ENCODE results near the gene VASP.

VASP gene

DNA sequence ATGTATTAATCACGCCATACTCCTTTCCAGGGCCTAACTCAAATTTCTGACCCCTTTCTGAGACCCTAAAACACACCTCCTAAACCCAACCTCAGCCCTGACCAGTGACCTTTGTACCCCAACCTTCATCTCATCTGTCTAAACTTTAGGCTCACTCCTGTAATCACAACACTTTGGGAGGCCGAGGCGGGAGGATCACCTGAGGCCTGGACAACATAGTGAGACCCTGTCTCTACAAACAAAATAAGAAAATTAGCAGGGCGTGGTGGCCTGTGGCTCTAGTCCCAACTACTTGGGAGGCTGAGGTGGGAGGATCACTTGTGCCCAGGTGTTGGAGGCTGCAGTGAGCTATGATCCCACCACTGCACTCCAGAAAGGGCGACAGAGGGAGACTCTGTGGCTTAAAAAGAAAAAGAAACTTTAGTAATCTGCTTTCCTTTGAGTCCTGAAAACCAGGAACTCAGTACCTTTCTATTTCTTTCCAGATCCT is 15.1 kb upstream of the VASP start (continued):
- TF ChIP-seq PATZ1 (CRISPR knock-in tag; IDR thresholded peaks at IDR 0.05; ENCODE audit: borderline replicate concordance) (no peak), ZNF8 (CRISPR knock-in tag; IDR thresholded peaks at IDR 0.05) (no peak), ZNF70 (CRISPR knock-in tag; IDR thresholded peaks at IDR 0.05) (no peak), CSDC2 (CRISPR knock-in tag; IDR thresholded peaks at IDR 0.05) (no peak), CREB5 (CRISPR knock-in tag; IDR thresholded peaks at IDR 0.05; ENCODE audit: low read depth) (no peak), ZFP3 (CRISPR knock-in tag; IDR thresholded peaks at IDR 0.05) (no peak)

- no peak for ATAC-seq
Observed at GRCh38 chr19:45492627-45493470, 14.4 kb upstream of the VASP start.

GRCh38 chr19:45494261-45494916 is 12.9 kb upstream of the VASP start:
- ATAC-seq, result no peak
- TF ChIP-seq ZNF565 (CRISPR knock-in tag; conservative IDR thresholded peaks at IDR 0.05; ENCODE audit: low read depth), result no peak
- TF ChIP-seq PATZ1 (CRISPR knock-in tag; IDR thresholded peaks at IDR 0.05; ENCODE audit: borderline replicate concordance), result no peak
- no peak for TF ChIP-seq GLIS3 (CRISPR knock-in tag; IDR thresholded peaks at IDR 0.05)
- no peak for TF ChIP-seq SNAI2 (CRISPR knock-in tag; IDR thresholded peaks at IDR 0.05)
- TF ChIP-seq CREB5 (CRISPR knock-in tag; IDR thresholded peaks at IDR 0.05; ENCODE audit: low read depth), result no peak
- no peak for TF ChIP-seq PPARA (CRISPR knock-in tag; IDR thresholded peaks at IDR 0.05; ENCODE audit: borderline replicate concordance)
- no peak for TF ChIP-seq ZFP3 (CRISPR knock-in tag; IDR thresholded peaks at IDR 0.05)
- no peak for TF ChIP-seq ZNF8 (CRISPR knock-in tag; IDR thresholded peaks at IDR 0.05)
- TF ChIP-seq POU6F1 (CRISPR knock-in tag; IDR thresholded peaks at IDR 0.05; ENCODE audit: borderline replicate concordance, low read depth), result no peak
- TF ChIP-seq BACH2 (CRISPR knock-in tag; IDR thresholded peaks at IDR 0.05; ENCODE audit: borderline replicate concordance), result no peak
- TF ChIP-seq ZFP30 (CRISPR knock-in tag; IDR thresholded peaks at IDR 0.05), result no peak
- no peak for TF ChIP-seq ESRRG (CRISPR knock-in tag; IDR thresholded peaks at IDR 0.05)

More at GRCh38 chr19:45492627-45493470, 14.4 kb upstream of the VASP start:
- TF ChIP-seq ZC3H10 (CRISPR knock-in tag; IDR thresholded peaks at IDR 0.05) (no peak), ZFP30 (CRISPR knock-in tag; IDR thresholded peaks at IDR 0.05) (no peak), ESRRG (CRISPR knock-in tag; IDR thresholded peaks at IDR 0.05) (no peak), ZNF565 (CRISPR knock-in tag; conservative IDR thresholded peaks at IDR 0.05; ENCODE audit: low read depth) (no peak), BACH2 (CRISPR knock-in tag; IDR thresholded peaks at IDR 0.05; ENCODE audit: borderline replicate concordance) (no peak), CSDC2 (CRISPR knock-in tag; IDR thresholded peaks at IDR 0.05) (no peak), TOX (CRISPR knock-in tag; IDR thresholded peaks at IDR 0.05; ENCODE audit: borderline replicate concordance) (no peak), RARB (CRISPR knock-in tag; IDR thresholded peaks at IDR 0.05) (no peak), SNAI2 (CRISPR knock-in tag; IDR thresholded peaks at IDR 0.05) (no peak)

GRCh38 chr19:45495178-45495577 is 12.1 kb upstream of the VASP start:
- ATAC-seq, result no peak
- TF ChIP-seq GLIS3 (CRISPR knock-in tag; IDR thresholded peaks at IDR 0.05) (no peak), OSR1 (CRISPR knock-in tag; IDR thresholded peaks at IDR 0.05) (no peak), ZNF70 (CRISPR knock-in tag; IDR thresholded peaks at IDR 0.05) (no peak), PPARA (CRISPR knock-in tag; IDR thresholded peaks at IDR 0.05; ENCODE audit: borderline replicate concordance) (no peak), CREB5 (CRISPR knock-in tag; IDR thresholded peaks at IDR 0.05; ENCODE audit: low read depth) (no peak), ZC3H10 (CRISPR knock-in tag; IDR thresholded peaks at IDR 0.05) (no peak), RARB (CRISPR knock-in tag; IDR thresholded peaks at IDR 0.05) (no peak), ZNF8 (CRISPR knock-in tag; IDR thresholded peaks at IDR 0.05) (no peak)
- TF ChIP-seq, protein P1, sequence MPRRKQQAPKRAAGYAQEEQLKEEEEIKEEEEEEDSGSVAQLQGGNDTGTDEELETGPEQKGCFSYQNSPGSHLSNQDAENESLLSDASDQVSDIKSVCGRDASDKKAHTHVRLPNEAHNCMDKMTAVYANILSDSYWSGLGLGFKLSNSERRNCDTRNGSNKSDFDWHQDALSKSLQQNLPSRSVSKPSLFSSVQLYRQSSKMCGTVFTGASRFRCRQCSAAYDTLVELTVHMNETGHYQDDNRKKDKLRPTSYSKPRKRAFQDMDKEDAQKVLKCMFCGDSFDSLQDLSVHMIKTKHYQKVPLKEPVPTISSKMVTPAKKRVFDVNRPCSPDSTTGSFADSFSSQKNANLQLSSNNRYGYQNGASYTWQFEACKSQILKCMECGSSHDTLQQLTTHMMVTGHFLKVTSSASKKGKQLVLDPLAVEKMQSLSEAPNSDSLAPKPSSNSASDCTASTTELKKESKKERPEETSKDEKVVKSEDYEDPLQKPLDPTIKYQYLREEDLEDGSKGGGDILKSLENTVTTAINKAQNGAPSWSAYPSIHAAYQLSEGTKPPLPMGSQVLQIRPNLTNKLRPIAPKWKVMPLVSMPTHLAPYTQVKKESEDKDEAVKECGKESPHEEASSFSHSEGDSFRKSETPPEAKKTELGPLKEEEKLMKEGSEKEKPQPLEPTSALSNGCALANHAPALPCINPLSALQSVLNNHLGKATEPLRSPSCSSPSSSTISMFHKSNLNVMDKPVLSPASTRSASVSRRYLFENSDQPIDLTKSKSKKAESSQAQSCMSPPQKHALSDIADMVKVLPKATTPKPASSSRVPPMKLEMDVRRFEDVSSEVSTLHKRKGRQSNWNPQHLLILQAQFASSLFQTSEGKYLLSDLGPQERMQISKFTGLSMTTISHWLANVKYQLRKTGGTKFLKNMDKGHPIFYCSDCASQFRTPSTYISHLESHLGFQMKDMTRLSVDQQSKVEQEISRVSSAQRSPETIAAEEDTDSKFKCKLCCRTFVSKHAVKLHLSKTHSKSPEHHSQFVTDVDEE (CRISPR knock-in tag; IDR thresholded peaks at IDR 0.05), result no peak

Data from SK-N-SH treated with all-trans-retinoic acid at 6 μM for 48 hours (cell line).